ENCODE results near the gene ZCCHC14. TPM values are rescaled to one million over a fixed set of nuclear protein-coding genes. Genes with fewer than 3 reads are reported as not detected.

ZCCHC14 gene
- total RNA-seq, 1 donor from 2014 or later, result 15.9 TPM

- no peak overlapping the region for H3K27ac ChIP-seq (replicated peaks)
Observed at GRCh38 chr16:87446479-87446878, 46.3 kb downstream of the ZCCHC14 start.

GRCh38 chr16:87445486-87445885 lies 47.3 kb downstream of the ZCCHC14 start:
- H3K4me3 ChIP-seq, result no peak overlapping the region
- H3K27ac ChIP-seq (replicated peaks), result no peak overlapping the region
- intact Hi-C loops (cut with micrococcal nuclease), result no loop called here
- no peaks in the 10 kb centered on the region for H3K4me1 ChIP-seq
- H3K27me3 ChIP-seq (ENCODE audit: low read depth), result no peaks in the 10 kb centered on the region
- H3K36me3 ChIP-seq, result peaks cover 48% of the 10 kb centered on the region
- peaks cover 10% of the 10 kb centered on the region for H3K9me3 ChIP-seq (replicated peaks)
- no peak for DNase-seq
- TF ChIP-seq, protein P1, sequence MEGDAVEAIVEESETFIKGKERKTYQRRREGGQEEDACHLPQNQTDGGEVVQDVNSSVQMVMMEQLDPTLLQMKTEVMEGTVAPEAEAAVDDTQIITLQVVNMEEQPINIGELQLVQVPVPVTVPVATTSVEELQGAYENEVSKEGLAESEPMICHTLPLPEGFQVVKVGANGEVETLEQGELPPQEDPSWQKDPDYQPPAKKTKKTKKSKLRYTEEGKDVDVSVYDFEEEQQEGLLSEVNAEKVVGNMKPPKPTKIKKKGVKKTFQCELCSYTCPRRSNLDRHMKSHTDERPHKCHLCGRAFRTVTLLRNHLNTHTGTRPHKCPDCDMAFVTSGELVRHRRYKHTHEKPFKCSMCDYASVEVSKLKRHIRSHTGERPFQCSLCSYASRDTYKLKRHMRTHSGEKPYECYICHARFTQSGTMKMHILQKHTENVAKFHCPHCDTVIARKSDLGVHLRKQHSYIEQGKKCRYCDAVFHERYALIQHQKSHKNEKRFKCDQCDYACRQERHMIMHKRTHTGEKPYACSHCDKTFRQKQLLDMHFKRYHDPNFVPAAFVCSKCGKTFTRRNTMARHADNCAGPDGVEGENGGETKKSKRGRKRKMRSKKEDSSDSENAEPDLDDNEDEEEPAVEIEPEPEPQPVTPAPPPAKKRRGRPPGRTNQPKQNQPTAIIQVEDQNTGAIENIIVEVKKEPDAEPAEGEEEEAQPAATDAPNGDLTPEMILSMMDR (IDR thresholded peaks at IDR 0.05; ENCODE audit: borderline replicate concordance), result no peak

More at GRCh38 chr16:87446479-87446878, 46.3 kb downstream of the ZCCHC14 start:
- no peak for DNase-seq
- Histone ChIP-seq H3K4me3 (no peak overlapping the region), H3K9me3 (replicated peaks) (peaks cover 10% of the 10 kb centered on the region), H3K4me1 (no peaks in the 10 kb centered on the region), H3K36me3 (peaks cover 52% of the 10 kb centered on the region), H3K27me3 (ENCODE audit: low read depth) (no peaks in the 10 kb centered on the region)
- TF ChIP-seq, protein P1 (IDR thresholded peaks at IDR 0.05; ENCODE audit: borderline replicate concordance), result no peak
- intact Hi-C loops (cut with micrococcal nuclease), result no loop called here

DNA sequence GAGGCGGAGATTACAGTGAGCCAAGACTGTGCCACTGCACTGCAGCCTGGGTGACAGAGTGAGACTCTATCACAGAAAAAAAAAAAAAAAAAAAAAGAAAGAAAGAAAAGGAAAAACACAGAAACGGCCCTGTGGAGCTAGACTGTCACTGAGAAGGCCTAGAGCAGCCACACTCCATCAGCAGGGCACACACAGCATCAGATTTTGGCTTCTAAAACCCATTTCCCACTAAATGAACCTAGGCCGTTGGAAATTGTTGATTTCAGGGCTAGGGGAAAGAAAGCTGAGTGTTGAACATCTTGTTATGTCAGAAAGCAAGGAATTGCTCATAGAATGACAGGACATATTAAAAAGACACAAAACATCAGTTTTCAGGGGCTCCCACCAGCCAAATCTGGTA lies 48.9 kb downstream of the ZCCHC14 start:
- no peak for DNase-seq
- TF ChIP-seq, protein P1 (IDR thresholded peaks at IDR 0.05; ENCODE audit: borderline replicate concordance), result no peak
- peaks cover 48% of the 10 kb centered on the region for H3K36me3 ChIP-seq

DNA sequence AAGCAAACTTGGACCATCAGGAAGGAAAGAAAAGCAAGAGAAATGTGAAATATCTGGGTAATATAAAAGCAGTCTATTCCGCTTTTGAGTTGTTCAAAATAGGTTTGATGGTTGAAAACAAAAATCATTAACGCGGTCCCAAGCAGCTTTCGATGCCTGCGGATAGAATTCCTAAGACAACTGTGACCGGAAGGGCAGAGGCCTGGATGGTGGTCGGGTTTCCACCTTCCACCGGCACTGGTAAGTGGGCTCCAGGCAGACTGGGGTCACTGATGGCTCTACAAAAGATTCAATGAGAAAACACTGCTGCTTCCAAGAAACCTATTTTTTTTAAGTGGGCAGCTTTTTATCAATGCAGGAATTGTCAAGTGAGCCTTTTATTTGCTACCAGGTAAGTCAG lies 49.8 kb downstream of the ZCCHC14 start:
- TF ChIP-seq, protein P1 (IDR thresholded peaks at IDR 0.05; ENCODE audit: borderline replicate concordance), result no peak
- DNase-seq, result no peak
- Histone ChIP-seq H3K36me3 (peaks cover 42% of the 10 kb centered on the region), H3K9me3 (replicated peaks) (peaks cover 10% of the 10 kb centered on the region), H3K27ac (replicated peaks) (no peak overlapping the region), H3K4me1 (no peaks in the 10 kb centered on the region), H3K4me3 (no peak overlapping the region), H3K27me3 (ENCODE audit: low read depth) (no peaks in the 10 kb centered on the region)
- intact Hi-C loops (cut with micrococcal nuclease), result no loop called here

More for the DNA sequence above, 48.9 kb downstream of the ZCCHC14 start:
- Histone ChIP-seq H3K27me3 (ENCODE audit: low read depth) (no peaks in the 10 kb centered on the region), H3K9me3 (replicated peaks) (peaks cover 10% of the 10 kb centered on the region), H3K4me3 (no peak overlapping the region), H3K4me1 (no peaks in the 10 kb centered on the region), H3K27ac (replicated peaks) (no peak overlapping the region)
- intact Hi-C loops (cut with micrococcal nuclease), result no loop called here

- no peaks in the 10 kb centered on the region for H3K27me3 ChIP-seq (ENCODE audit: low read depth)
- H3K4me3 ChIP-seq, result no peak overlapping the region
- no peak for DNase-seq
- intact Hi-C loops (cut with micrococcal nuclease), result no loop called here
- H3K36me3 ChIP-seq, result peaks cover 37% of the 10 kb centered on the region
- TF ChIP-seq, protein P1 (IDR thresholded peaks at IDR 0.05; ENCODE audit: borderline replicate concordance), result no peak
- no peaks in the 10 kb centered on the region for H3K4me1 ChIP-seq
- peaks cover 10% of the 10 kb centered on the region for H3K9me3 ChIP-seq (replicated peaks)
- H3K27ac ChIP-seq (replicated peaks), result no peak overlapping the region
Observed at GRCh38 chr16:87442581-87442966, 50.2 kb downstream of the ZCCHC14 start.
